HG02642 (cell line): ENCODE data around the gene BRD2.

ENCODE experiments used
- ATAC-seq: cut with Tn5 transposase; IDR thresholded peaks from one replicate; pipeline ENCODE4 v1.9.1; 2021; ENCODE audit warnings: mild to moderate bottlenecking; ENCODE audit not compliant: unreplicated experiment, poor library complexity

BRD2 gene

GRCh38 chr6:33019372-33019771 is 51.0 kb downstream of the BRD2 start:
- no peak for ATAC-seq

GRCh38 chr6:33021917-33022316 is 53.5 kb downstream of the BRD2 start:
- no peak for ATAC-seq

GRCh38 chr6:33023536-33023935 is 55.1 kb downstream of the BRD2 start:
- ATAC-seq = no peak

GRCh38 chr6:33024521-33024920 is 56.1 kb downstream of the BRD2 start:
- ATAC-seq = no peak

- ATAC-seq = no peak
Observed at GRCh38 chr6:33028220-33028849, 59.9 kb downstream of the BRD2 start.

- ATAC-seq = peak; percentile 77
Observed at GRCh38 chr6:33029328-33030184, 61.2 kb downstream of the BRD2 start.

GRCh38 chr6:33030245-33030644 is 61.9 kb downstream of the BRD2 start:
- no peak for ATAC-seq
